OCI-LY7 (cell line): ENCODE data around the gene BRSK2. TPM values are rescaled to one million over a fixed set of nuclear protein-coding genes. Genes with fewer than 3 reads are reported as not detected.

Experiments used
- BruUV-seq: library from RNA; stranded (reverse); fragments of 400-500 nt; replicated peaks from 2 replicates; lab custom pipeline; 2021; lab: Mats Ljungman, UMichigan
- CTCF ChIA-PET: fragments of 300-600 bp; sonication (Branson Sonifier 250); formaldehyde crosslinking; loops from one replicate; lab custom pipeline; 2022; ENCODE audit warnings: antibody characterized with exemption; ENCODE audit not compliant: unreplicated experiment; lab: Charles Lee
- POLR2A ChIA-PET: fragments of 300-600 bp; sonication (Branson Sonifier 250); formaldehyde crosslinking; loops from one replicate; lab custom pipeline; 2022; ENCODE audit warnings: antibody characterized with exemption; lab: Charles Lee
- DNase-seq: peaks from one replicate; pipeline ENCODE4 v3.0.0-alpha.2; 2015; ENCODE audit warnings: low spot score
- H2AFZ ChIP-seq: fragments of 200-600 bp; sonication (generic), shearing (Covaris generic); 2 replicates; pipeline ENCODE4 v1.6.1; 2014; ENCODE audit warnings: mild to moderate bottlenecking, antibody characterized with exemption, low read length, moderate library complexity
- H3K27ac ChIP-seq: fragments of 200-600 bp; sonication (generic); 2 replicates; pipeline ENCODE4 v1.5.1; 2014; ENCODE audit warnings: mixed run types, low read depth, mild to moderate bottlenecking, moderate library complexity, low read length, inconsistent platforms; ENCODE audit not compliant: poor library complexity, severe bottlenecking
- H3K36me3 ChIP-seq: fragments of 200-600 bp; sonication (generic); 2 replicates; pipeline ENCODE4 v1.6.1; 2014; ENCODE audit warnings: mild to moderate bottlenecking, antibody characterized with exemption, low read length, moderate library complexity, mixed read lengths; ENCODE audit not compliant: insufficient read depth
- H3K4me1 ChIP-seq: fragments of 200-600 bp; sonication (generic); 2 replicates; pipeline ENCODE4 v1.5.1; 2014; ENCODE audit warnings: mild to moderate bottlenecking, low read length; ENCODE audit not compliant: insufficient read depth, poor library complexity, severe bottlenecking
- H3K4me2 ChIP-seq: fragments of 200-600 bp; sonication (generic); 2 replicates; pipeline ENCODE4 v1.6.1; 2014; ENCODE audit warnings: mild to moderate bottlenecking, low read length
- H3K4me3 ChIP-seq: fragments of 200-600 bp; sonication (generic); 2 replicates; pipeline ENCODE4 v1.5.1; 2014; ENCODE audit warnings: mild to moderate bottlenecking, low read depth, low read length; ENCODE audit not compliant: poor library complexity, severe bottlenecking
- H3K79me2 ChIP-seq: fragments of 200-600 bp; sonication (generic); 2 replicates; pipeline ENCODE4 v1.6.1; 2016; ENCODE audit warnings: low read depth, mild to moderate bottlenecking, low read length, moderate library complexity, mixed read lengths; ENCODE audit not compliant: insufficient read depth
- H3K9me2 ChIP-seq: fragments of 200-600 bp; sonication (generic); 2 replicates; pipeline ENCODE4 v1.6.1; 2016; ENCODE audit warnings: mild to moderate bottlenecking, low read length, mixed read lengths; ENCODE audit not compliant: insufficient read depth
- H3K9me3 ChIP-seq: fragments of 200-600 bp; sonication (generic); 2 replicates; pipeline ENCODE4 v1.6.1; 2014; ENCODE audit warnings: mild to moderate bottlenecking, mixed run types, low read length, mixed read lengths
- H4K20me1 ChIP-seq: fragments of 200-600 bp; sonication (generic); 2 replicates; pipeline ENCODE4 v1.6.1; 2014; ENCODE audit warnings: mild to moderate bottlenecking, antibody characterized with exemption, low read length, moderate library complexity, mixed read lengths; ENCODE audit not compliant: insufficient read depth
- EZH2phosphoT487 ChIP-seq: fragments of 200-600 bp; sonication (generic); IDR thresholded peaks from 2 replicates; pipeline ENCODE4 v1.6.1; 2018; ENCODE audit warnings: low read depth, borderline replicate concordance, mild to moderate bottlenecking, mixed run types, antibody characterized with exemption, low read length, moderate library complexity, mixed read lengths
- intact Hi-C: fragments of 100-400 bp; cut with micrococcal nuclease; formaldehyde crosslinking; loops from one replicate; pipeline ENCODE4 v1.10.0; 2022; ENCODE audit not compliant: unreplicated experiment
- total RNA-seq, 2 experiments: library from RNA; depleted of rRNA in 1 of 2; stranded (reverse); fragments of >200 nt in 1 of 2; shearing (Covaris generic) in 1 of 2; gene quantifications; 2 replicates each; pipeline ENCODE4 v1.2.3, GENCODE V29; 2014 to 2022
- TF ChIP-seq, protein P1 (sequence below): fragments of 200-600 bp; sonication (generic); conservative IDR thresholded peaks from 2 replicates; pipeline ENCODE4 v1.5.1; 2014; ENCODE audit warnings: mild to moderate bottlenecking, antibody characterized with exemption, low read length, moderate library complexity, mixed read lengths

The BRSK2 gene
- total RNA-seq, 2 experiments from 2014 or later: not detected

DNA sequence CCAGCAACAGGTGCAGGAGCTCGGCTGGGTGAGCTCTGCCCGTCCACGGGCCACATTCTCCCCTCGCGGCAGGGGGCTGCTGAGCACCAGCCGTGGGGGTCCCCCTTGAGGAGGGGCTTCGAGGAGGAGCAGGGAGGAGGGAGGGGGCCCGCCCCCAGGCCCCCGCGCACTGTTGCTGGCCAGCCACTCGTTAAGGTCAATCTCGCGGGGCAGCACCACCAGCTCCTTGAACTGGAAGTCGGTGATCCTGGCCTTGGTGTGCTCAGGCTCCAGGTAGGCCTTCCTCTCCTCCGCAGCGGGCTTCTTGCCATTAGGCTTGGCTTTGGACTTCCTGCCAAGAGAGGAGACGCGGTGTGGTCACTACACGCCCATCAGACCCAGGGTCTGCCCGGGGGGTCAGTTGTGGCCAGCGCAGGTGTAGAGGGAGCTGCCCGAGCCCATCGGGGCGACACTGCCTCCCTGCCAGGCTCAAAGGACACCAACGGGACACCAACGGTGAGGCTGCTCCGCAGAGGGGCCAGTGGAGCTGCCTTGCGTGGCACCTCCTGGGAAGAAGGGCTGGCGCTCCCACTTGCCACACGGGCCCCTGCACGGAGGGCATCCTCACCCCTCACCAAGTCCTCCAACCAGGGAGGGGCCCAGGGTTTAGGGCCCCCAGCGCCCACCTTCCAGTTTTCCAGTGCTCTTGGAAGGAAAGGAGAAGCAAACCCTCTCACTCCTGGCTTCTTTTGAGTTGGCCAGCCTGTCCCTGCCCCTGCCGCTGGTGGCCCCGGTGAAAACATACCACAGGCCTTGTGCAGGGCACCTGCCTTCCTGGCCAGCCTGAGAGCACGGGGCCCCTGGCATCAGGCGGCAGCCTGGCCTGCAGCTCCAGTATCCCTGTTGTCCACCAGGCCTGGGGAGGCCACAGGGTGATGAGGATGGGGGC, 91.1 kb downstream of the BRSK2 start:
- H3K79me2 ChIP-seq: no peaks in the 10 kb centered on the region
- intact Hi-C loops: no loop called here
- H3K27ac ChIP-seq: no peak overlapping the region
- DNase-seq: no peak
- H3K4me3 ChIP-seq: no peak overlapping the region
- no peaks in the 10 kb centered on the region for H3K36me3 ChIP-seq
- H4K20me1 ChIP-seq: no peaks in the 10 kb centered on the region; the same call in 1 of the 2 replicates
- H3K9me2 ChIP-seq: no peaks in the 10 kb centered on the region
- no peak overlapping the region for H3K4me2 ChIP-seq
- no peak for TF ChIP-seq EZH2phosphoT487
- TF ChIP-seq, protein P1, sequence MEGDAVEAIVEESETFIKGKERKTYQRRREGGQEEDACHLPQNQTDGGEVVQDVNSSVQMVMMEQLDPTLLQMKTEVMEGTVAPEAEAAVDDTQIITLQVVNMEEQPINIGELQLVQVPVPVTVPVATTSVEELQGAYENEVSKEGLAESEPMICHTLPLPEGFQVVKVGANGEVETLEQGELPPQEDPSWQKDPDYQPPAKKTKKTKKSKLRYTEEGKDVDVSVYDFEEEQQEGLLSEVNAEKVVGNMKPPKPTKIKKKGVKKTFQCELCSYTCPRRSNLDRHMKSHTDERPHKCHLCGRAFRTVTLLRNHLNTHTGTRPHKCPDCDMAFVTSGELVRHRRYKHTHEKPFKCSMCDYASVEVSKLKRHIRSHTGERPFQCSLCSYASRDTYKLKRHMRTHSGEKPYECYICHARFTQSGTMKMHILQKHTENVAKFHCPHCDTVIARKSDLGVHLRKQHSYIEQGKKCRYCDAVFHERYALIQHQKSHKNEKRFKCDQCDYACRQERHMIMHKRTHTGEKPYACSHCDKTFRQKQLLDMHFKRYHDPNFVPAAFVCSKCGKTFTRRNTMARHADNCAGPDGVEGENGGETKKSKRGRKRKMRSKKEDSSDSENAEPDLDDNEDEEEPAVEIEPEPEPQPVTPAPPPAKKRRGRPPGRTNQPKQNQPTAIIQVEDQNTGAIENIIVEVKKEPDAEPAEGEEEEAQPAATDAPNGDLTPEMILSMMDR: no peak
- ChIA-PET POLR2A (no interaction called here), CTCF (no interaction called here)
- H3K4me1 ChIP-seq: no peaks in the 10 kb centered on the region
- no TSS peak for BruUV-seq
- H2AFZ ChIP-seq: no peak overlapping the region
- no peaks in the 10 kb centered on the region for H3K9me3 ChIP-seq

DNA sequence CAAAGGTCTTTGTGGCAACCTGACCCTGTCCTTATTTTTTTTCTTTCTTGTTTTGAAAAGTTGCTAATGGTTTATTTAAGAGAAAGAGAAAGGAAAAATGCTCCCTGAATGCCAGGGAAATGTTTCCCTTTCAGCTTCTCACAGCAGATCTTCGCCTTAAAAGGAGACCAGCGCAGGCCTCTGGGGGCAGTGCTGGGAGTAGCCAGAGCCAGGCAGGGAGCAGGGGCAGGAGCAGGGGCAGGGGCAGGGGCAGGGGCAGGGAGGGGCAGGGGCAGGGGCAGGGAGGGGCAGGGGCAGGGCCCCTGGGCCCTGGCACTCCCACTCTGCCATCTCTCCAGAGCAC, 91.7 kb downstream of the BRSK2 start:
- Histone ChIP-seq H3K4me2 (no peak overlapping the region), H3K79me2 (no peaks in the 10 kb centered on the region), H3K9me3 (no peaks in the 10 kb centered on the region), H3K4me3 (no peak overlapping the region), H3K27ac (no peak overlapping the region), H3K4me1 (no peaks in the 10 kb centered on the region), H4K20me1 (no peaks in the 10 kb centered on the region; the same call in 1 of the 2 replicates), H3K9me2 (no peaks in the 10 kb centered on the region), H2AFZ (no peak overlapping the region), H3K36me3 (no peaks in the 10 kb centered on the region)
- POLR2A ChIA-PET: interaction anchor here (0.7 kb wide), 1 partner anchor 81 kb away, joined by 3 read pairs; no protein-coding TSS in a partner anchor
- no peak for DNase-seq
- intact Hi-C loops: no loop called here
- TF ChIP-seq EZH2phosphoT487: no peak
- TF ChIP-seq, protein P1: no peak
- no TSS peak for BruUV-seq
- CTCF ChIA-PET: no interaction called here
